ENCODE measurements around the gene U2SURP. TPM values are rescaled to one million over a fixed set of nuclear protein-coding genes. Genes with fewer than 3 reads are reported as not detected.
A peak's percentile ranks its signal among the peaks of the same experiment; 100 is the strongest.
"Not testable (repeated sequence)": the region's sequence is repeated elsewhere in the genome, so short reads cannot be mapped to it uniquely, and the experiment has no call there.

The U2SURP gene
- total RNA-seq, 6 experiments from 2014 or later = 55.3 to 71.4 (median 67.1) TPM

DNA sequence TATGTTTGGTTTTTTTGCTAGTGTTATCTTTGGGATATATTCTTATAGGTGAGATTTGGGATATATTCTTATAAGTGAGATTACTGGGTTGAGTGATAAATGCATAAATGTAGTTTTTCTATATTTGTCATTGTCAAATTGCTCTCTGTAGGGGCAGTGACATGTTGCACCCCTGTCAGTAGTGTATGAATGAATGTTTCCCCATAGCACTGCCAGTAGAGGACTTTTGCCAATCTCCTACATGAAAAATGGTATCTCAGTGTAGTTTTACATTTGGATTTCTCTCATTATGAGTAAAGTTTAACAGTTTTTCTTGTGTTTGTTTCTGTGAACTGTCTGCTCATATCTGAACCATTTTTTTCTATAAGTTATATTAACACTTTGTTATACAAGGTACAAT, 13.6 kb downstream of the U2SURP start:
- TF ChIP-seq, protein P1, sequence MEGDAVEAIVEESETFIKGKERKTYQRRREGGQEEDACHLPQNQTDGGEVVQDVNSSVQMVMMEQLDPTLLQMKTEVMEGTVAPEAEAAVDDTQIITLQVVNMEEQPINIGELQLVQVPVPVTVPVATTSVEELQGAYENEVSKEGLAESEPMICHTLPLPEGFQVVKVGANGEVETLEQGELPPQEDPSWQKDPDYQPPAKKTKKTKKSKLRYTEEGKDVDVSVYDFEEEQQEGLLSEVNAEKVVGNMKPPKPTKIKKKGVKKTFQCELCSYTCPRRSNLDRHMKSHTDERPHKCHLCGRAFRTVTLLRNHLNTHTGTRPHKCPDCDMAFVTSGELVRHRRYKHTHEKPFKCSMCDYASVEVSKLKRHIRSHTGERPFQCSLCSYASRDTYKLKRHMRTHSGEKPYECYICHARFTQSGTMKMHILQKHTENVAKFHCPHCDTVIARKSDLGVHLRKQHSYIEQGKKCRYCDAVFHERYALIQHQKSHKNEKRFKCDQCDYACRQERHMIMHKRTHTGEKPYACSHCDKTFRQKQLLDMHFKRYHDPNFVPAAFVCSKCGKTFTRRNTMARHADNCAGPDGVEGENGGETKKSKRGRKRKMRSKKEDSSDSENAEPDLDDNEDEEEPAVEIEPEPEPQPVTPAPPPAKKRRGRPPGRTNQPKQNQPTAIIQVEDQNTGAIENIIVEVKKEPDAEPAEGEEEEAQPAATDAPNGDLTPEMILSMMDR (IDR thresholded peaks at IDR 0.05) = no peak
- no peak overlapping the region for H3K27ac Mint-ChIP-seq
- no peak overlapping the region for H3K4me3 Mint-ChIP-seq
- H3K9me3 Mint-ChIP-seq = no peaks in the 10 kb centered on the region
- DNase-seq = no peak
- H3K4me1 Mint-ChIP-seq (ENCODE audit: low read depth) = peaks cover 15% of the 10 kb centered on the region
- H3K36me3 Mint-ChIP-seq (ENCODE audit: low read depth) = peaks cover 19% of the 10 kb centered on the region
- no peaks in the 10 kb centered on the region for H3K27me3 Mint-ChIP-seq (ENCODE audit: insufficient read depth)

DNA sequence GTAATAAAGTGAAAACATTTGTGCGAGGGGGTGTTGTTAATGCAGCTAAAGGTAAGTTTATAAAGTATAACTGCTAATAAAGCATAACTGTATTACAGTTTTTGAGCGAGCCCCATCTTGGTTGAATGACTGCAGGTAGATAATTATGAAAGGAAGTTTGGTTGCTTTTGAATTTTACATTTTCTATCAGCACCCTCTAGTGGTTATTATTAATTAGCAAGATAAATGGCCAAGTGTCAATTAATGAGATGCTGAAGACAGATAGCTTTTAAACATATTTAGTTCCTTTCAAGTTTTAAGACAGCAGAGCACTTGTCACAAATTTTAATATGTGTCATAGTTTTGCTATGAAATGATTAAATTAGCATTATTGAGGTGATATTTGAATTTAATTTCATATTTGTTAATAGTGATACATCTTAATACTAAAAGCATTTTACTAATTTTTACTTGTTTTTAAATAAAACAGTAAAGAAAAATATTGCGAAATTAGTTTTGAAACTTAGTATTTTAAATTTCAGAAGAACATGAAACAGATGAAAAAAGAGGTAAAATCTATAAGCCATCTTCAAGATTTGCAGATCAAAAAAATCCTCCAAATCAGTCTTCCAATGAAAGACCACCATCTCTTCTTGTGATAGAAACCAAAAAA, 15.1 kb downstream of the U2SURP start:
- Mint-ChIP-seq H3K27ac (no peak overlapping the region), H3K36me3 (ENCODE audit: low read depth) (peaks cover 23% of the 10 kb centered on the region), H3K4me1 (ENCODE audit: low read depth) (peaks cover 8% of the 10 kb centered on the region), H3K9me3 (no peaks in the 10 kb centered on the region), H3K27me3 (ENCODE audit: insufficient read depth) (no peaks in the 10 kb centered on the region), H3K4me3 (no peak overlapping the region)
- DNase-seq = no peak
- TF ChIP-seq, protein P1 (IDR thresholded peaks at IDR 0.05) = peak; percentile 82

DNA sequence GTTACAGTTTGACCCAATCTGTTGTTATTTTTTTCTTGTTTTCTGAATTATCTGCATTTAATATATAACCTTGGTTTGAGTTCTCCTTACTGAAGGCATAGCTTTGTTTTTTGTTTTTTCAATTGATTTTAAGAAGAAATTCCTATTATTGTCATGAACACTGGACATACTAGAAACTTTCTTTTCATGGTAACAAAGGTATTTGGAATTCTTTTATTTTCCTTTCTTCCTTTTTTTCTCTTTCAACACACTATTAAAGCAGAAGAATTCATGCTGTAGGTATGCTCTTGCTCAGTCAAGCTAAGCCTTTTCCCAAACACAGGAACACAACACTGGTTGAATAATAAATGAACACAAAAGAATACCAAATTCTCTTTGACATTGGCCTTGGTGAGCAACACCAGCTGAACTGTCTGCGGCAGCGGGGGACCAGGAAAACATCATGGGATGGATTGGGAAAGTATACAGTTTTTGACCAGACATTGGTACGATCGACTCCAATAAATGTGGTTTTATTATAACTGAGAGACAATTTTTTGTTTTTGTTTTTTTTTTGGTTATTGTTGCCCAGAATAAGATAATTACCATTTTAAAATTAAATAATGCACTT, 23.1 kb downstream of the U2SURP start:
- TF ChIP-seq, protein P1 (IDR thresholded peaks at IDR 0.05) = no peak
- peaks cover 41% of the 10 kb centered on the region for H3K36me3 Mint-ChIP-seq (ENCODE audit: low read depth)
- no peaks in the 10 kb centered on the region for H3K27me3 Mint-ChIP-seq (ENCODE audit: insufficient read depth)
- DNase-seq = no peak
- no peaks in the 10 kb centered on the region for H3K4me1 Mint-ChIP-seq (ENCODE audit: low read depth)
- no peaks in the 10 kb centered on the region for H3K9me3 Mint-ChIP-seq
- no peak overlapping the region for H3K27ac Mint-ChIP-seq
- no peak overlapping the region for H3K4me3 Mint-ChIP-seq

DNA sequence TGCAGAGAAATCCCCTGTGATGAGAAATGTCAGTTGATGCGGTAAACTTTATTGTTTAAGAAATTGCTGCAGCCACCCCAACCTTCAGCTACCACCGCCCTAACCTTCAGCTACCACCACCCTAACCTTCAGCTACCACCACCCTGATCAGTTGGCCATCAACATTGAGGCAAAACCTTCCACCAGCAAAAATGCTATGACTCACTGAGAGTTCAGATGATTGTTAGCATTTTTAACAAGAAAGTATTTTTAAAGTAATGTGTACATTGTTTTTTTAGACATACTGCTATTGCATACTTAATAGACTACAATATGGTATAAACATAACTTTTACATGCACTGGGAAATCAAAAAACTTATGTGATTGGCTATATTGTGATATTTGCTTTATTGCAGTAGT, 30.0 kb downstream of the U2SURP start:
- TF ChIP-seq, protein P1 (IDR thresholded peaks at IDR 0.05) = no peak
- Mint-ChIP-seq H3K4me3 (no peak overlapping the region), H3K36me3 (ENCODE audit: low read depth) (peaks cover 55% of the 10 kb centered on the region), H3K27ac (peak overlapping the region; percentile 16), H3K9me3 (no peaks in the 10 kb centered on the region), H3K4me1 (ENCODE audit: low read depth) (peaks cover 24% of the 10 kb centered on the region), H3K27me3 (ENCODE audit: insufficient read depth) (no peaks in the 10 kb centered on the region)
- no peak for DNase-seq

DNA sequence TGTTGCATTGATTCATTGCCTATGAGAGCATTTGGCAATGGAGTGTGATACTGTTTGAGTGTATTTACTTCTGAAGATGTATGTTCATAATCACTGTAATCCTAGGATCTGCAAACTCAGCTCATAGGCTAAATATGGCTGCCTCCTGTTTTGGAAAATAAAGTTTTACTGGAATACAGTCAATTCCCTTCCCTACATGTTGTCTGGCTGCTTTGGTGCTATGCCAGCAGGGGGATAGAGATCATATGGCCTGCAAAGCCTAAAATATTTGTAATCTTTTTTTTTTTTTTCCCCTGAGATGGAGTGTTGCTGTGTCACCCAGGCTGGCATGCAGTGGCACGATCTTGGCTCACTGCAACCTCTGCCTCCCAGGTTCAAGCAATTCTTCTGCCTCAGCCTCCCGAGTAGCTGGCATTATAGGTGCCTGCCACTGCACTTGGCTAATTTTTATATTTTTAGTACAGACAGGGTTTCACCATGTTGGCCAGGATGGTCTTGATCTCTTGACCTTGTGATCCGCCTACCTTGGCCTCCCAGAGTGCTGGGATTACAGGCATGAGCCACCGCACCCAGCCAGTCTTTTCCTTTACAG, 30.5 kb downstream of the U2SURP start:
- H3K4me3 Mint-ChIP-seq; H3K27me3 Mint-ChIP-seq (ENCODE audit: insufficient read depth); H3K27ac Mint-ChIP-seq; DNase-seq; H3K9me3 Mint-ChIP-seq: not testable (repeated sequence)
- H3K36me3 Mint-ChIP-seq (ENCODE audit: low read depth) = peaks cover 54% of the 10 kb centered on the region
- H3K4me1 Mint-ChIP-seq (ENCODE audit: low read depth) = peaks cover 24% of the 10 kb centered on the region

Data from HFFc6 (cell line).